ENCODE data around the gene RAPGEF5.

RAPGEF5 gene

DNA sequence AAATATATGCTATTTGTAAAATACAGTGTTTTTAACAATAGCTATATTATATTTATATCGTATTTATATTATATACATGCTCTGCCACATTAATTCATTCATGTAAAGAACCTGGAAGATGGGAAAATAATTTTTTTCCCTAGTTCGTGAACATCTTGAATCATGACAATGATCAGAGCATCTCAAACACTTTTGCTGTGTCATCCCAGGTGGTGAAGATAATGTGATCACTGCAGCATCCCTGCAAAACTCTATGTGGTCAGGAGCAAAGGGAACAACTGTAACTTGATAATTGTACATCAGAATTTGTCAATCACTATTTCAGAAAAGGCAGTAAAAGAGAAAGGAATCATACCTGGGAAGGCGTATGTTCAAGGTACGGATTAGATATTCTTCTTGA, 39.3 kb downstream of the RAPGEF5 start:
- in situ Hi-C loops (cut with MboI; ENCODE audit: low sequenced_read_pairs), result no loop called here

DNA sequence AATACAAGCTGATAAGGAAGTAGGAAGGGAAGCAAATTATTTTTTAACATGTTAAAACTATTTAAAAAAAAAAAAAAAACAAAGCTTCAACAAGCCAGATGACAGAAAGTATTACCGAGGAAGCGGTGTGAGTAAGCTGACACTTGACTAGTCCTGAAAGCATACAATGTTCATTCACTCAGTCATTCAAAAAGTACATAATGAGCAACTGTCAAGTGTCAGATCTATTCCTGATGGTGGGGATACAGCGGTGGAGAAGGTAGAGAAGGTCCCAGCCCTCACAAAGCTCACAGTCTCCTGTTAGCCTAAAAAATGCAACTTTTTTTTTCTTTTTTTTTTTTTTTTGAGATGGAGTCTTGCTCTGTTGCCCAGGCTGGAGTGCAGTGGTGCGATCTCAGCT, 40.0 kb downstream of the RAPGEF5 start:
- in situ Hi-C loops (cut with MboI; ENCODE audit: low sequenced_read_pairs), result no loop called here

DNA sequence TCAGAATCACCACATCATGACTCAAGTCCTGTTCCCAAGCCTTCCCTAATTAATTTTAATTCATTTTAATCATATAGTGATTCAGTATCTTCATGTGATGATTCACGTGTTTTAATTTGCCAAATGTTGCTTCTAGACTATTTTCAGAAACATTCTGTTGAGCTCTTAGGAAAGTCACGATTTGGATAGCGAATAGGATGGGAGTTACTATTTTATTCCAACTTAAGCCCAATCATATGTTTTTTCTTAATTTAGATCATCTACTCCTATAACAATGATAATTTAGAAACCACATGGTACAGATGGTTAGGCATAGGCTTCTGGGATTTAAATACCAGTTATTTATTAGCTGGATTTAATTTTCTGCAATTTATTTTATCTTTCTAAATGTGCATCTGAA, 49.1 kb downstream of the RAPGEF5 start:
- in situ Hi-C loops (cut with MboI; ENCODE audit: low sequenced_read_pairs), result no loop called here

DNA sequence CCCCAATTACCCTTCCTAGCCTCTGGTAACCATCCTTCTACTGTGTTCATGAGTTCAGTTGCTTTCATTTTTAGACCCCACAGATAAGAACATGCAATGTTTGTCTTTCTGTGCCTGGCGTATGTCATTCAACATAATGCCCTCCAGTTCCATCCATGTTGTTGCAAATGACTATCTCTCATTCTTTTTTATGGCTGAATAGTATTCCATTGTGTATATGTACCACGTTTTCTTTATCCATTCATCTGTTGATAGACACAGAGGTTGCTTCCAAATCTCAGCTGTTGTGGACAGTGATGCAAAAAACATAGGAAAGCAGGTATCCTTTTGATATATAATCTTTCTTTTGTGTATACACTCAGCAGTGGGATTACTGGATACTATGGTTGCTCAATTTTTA, 51.2 kb downstream of the RAPGEF5 start:
- in situ Hi-C loops (cut with MboI; ENCODE audit: low sequenced_read_pairs), result no loop called here

DNA sequence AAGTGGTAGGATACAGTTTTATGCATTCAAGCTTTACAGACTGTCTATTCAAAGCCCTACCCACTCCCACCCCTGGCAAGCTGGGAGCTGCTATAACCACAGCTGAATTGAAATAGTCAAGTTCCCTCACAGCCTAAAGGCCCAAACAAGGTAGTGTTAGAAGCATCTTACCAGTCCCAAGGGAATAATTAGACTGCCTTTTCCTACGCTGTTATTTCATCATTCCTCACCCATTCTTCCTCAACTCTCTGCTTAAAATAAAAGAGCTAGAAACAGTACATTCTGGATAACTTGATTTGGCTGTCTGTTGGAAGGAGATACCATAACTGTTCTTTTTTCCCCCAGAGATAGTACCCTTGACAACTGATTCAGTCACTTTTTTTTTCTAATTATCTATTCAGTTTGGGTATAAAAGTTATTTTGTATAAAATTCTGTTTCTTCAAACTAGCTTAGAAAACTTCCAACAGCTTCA, 54.0 kb downstream of the RAPGEF5 start:
- in situ Hi-C loops (cut with MboI; ENCODE audit: low sequenced_read_pairs), result no loop called here

DNA sequence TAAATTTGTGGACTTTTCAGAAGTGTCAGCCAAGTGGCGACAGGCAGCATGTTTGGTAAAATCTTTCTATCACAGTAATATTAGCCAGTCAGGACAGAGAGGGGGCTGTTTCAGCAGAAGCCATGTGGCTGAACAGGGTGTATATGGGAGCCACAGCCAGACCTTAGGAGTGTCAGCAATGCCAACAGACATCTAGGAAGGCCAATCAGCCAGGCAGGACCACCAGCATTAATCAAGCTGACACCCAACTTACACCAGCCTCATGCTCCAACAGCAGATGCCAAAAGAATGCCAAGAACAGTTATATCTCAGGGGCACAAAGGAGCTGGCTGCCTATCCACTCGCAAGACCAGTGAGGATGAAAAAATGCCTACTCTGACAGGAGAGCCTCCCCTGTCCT, 54.8 kb downstream of the RAPGEF5 start:
- in situ Hi-C loops (cut with MboI; ENCODE audit: low sequenced_read_pairs), result no loop called here

DNA sequence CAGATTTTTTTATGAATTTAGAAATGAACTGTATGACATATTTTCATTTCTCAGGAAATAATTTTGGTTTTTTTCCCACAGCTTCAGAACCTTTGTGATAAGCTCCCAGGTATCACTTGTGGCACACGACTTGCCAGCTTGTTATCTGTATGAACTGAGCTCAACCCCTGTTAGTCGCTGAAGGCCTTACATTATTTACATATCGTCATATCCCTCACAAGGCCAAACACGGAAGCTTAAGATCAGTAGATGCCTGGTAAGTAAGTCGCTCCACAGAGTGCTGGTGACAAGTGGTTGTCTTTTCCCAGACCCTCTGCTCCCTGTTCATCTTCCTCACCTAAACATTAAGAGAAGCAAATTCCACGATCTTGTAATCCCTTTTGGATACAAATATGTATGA, 55.2 kb downstream of the RAPGEF5 start:
- in situ Hi-C loops (cut with MboI; ENCODE audit: low sequenced_read_pairs), result no loop called here

DNA sequence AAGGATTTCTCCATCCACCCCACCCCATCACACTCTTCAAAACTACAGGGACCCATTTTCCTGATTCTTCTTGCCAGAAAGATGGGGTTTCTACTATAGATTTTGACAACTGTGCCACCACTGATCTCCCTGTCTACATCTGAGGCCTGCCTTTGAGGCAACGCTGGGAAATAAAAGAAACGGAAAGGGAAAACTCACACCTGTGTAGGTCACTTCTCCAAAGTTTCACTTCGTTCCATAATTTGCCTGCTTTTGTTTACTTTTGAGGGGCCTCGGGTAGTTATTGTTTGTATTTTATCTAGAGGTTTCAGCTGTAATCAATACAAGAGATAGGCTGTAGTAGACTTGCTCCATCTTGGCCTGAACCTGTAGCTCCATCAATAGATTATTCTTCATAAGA, 56.1 kb downstream of the RAPGEF5 start:
- in situ Hi-C loops (cut with MboI; ENCODE audit: low sequenced_read_pairs), result no loop called here

DNA sequence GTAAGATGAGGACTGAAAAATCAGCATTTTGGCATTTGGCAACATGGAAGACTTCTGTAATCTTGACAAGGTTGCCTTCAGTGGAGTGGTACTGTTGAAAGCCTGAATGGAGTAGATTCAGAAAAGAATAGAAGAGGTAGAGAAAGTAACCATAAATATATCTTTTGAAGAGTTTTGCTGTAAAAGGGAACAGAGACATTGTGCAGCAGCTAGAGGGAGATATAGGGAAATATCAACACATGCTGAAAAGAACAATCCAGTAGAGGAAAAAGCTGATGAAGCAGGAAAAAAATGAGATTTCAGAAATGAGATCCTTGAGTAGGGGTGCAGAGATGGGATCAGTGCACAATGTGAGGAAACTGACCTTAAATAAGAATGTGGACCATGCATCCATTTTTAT, 60.0 kb downstream of the RAPGEF5 start:
- in situ Hi-C loops (cut with MboI; ENCODE audit: low sequenced_read_pairs), result no loop called here

DNA sequence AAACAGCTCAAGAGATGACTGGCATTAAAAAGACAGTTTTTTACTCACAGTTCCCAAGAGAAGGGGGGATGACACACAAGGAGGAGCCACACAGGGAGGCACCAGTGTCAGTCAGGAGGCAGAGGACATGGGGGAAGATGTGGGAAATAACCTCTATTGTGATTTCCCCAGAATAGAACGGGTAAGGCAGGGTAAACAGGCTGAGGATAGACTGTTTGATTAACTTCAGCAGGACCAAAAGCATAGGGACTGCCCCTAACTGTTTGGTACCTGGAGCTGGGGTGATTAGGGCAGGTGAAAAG, 60.7 kb downstream of the RAPGEF5 start:
- in situ Hi-C loops (cut with MboI; ENCODE audit: low sequenced_read_pairs), result no loop called here

DNA sequence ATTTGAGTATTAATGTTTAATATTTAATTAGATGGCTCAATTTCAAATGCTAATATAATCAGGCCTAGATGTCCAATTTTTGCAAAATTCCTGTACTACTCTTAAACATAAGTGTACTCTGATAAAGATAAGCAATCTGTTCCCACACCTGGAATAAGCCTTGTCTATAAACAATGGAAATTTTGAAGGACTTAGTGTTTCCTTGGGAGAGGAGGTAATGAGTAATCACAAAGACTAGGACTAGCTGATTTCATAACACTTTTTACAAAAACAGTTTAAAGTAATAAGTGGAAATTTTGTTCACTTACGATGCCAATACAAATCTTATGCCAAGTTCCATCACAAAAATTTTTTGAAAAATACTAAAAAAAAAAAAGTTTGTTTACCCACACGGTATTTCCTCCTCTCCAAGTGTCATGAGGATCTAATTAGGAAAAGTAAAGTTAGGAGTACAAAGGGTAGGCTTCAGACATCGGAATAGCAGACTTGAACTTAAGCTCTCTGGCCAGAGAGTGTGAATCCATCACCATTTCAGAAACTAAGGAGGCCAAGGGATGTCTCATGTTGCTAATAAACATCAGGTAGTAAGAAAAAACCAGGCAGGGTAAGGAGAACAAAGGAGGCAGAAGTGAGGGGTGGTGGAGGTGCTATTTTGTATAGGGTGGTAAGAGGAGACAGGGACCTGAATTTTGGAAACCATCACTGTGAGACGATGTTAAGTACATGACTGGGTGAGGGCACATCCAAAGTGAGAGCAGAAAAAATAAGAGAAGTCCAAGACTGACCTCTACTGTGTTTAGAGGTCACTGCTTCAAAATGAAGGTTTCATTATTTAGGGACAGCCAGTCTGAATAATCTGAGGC, 61.3 kb downstream of the RAPGEF5 start:
- in situ Hi-C loops (cut with MboI; ENCODE audit: low sequenced_read_pairs), result no loop called here

DNA sequence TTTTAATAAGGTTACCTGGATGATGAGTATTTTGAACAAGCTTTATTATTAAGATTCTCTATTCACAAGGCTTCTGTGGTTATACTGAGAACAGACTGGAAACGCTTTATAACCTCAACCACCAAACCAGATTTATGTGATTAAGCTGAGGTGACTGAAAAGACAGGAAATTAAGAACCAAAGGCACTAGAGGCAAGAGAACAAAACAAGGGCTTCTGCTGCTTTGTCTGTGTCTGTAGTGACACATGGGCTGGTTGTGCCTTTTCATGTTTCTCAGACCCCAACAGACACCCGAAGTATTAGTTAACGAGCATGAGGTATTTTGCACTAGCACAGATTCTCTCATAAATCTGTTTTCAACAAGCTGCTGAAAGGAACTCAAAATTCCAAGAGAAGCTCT, 64.4 kb downstream of the RAPGEF5 start:
- in situ Hi-C loops (cut with MboI; ENCODE audit: low sequenced_read_pairs), result no loop called here

DNA sequence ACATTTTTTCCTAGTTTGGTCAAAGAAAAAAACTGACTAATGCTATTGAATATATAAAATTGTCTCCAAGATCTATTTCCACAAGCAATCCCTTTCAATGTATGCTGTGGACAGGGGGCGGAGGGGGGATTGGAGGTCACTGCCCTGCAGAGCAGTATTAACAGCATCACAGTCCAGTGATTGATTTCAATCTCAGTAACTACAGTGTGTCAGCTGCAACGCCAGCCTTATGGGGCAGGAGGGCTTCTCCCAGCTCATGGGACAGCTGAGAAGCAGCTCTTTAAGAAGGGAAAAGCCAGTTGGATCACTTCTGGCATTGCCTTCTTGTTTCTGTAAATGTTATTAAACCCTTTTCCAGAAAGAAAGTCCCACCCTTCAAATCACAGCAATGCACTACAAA, 65.0 kb downstream of the RAPGEF5 start:
- in situ Hi-C loops (cut with MboI; ENCODE audit: low sequenced_read_pairs), result no loop called here

DNA sequence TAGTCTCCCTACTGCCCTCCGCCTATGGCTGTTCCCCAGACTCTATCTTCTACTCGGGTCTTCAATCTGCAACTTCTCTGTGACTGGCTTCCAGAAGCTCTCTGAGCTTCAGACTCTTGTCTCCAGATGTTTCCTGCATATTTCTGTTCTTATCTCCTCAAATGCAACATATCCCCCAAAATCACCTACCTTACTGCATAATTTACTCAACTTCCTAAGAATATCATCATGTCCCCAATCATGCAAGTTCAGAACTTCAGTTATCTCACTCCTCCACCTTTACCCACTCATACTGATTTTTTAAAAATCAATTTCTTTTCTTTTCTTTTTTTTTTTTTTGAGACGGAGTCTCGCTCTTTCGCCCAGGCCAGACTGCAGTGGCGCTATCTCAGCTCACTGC, 68.8 kb downstream of the RAPGEF5 start:
- in situ Hi-C loops (cut with MboI; ENCODE audit: low sequenced_read_pairs), result no loop called here

DNA sequence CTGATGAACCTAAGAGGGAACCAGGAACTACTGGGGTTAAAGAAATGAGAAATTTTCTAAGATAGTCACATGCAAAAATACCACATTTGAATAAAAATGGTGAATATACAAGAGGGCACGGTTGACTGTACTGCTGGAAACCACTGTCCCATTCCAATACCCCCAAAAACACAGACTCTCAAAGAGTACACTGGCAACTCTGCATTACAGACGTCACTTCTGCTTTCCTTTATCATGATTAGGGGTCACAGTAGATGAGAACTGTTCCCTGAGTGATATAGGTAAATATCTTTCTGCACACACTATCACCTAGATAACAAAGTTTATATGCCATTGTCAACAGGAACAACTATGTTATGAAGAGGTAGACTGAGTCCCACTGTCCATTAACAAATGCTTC, 69.5 kb downstream of the RAPGEF5 start:
- in situ Hi-C loops (cut with MboI; ENCODE audit: low sequenced_read_pairs), result no loop called here

DNA sequence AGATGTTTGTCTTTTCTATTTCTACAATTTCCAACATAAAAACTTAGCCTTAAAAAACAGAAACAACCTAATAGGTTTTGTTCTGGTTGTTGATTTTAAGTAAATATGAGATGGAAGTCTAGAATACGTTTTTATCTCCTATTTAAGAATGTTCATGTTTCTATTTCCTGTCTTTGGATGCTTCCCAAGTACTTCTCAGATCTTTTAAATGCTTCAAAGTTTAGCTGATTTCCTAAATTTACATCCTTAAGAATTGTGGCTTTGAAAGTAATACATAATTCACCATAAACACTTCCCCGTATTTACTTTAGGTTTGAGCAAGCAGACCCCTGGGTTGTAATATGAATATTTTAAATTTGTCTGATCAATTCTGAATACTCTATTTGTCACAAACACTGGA, 70.5 kb downstream of the RAPGEF5 start:
- in situ Hi-C loops (cut with MboI; ENCODE audit: low sequenced_read_pairs), result no loop called here

DNA sequence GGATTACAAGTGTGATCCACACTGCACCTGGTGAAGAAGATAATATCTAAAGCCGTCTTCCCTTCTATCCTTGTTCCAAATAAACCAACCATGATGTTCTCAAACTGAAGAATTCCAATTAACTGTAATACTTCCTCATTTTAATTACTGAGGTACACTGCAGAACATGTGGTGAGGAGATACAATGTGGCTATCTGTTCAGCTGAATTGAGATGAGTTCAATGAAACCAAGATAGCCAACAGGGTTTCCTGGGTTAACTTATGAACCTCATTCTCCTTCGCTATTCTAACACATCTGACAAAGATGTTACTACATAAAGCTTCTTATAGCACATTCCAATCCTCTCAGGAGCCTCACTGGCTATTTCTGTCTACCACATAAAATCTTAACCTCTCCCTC, 75.5 kb downstream of the RAPGEF5 start:
- in situ Hi-C loops (cut with MboI; ENCODE audit: low sequenced_read_pairs), result no loop called here

DNA sequence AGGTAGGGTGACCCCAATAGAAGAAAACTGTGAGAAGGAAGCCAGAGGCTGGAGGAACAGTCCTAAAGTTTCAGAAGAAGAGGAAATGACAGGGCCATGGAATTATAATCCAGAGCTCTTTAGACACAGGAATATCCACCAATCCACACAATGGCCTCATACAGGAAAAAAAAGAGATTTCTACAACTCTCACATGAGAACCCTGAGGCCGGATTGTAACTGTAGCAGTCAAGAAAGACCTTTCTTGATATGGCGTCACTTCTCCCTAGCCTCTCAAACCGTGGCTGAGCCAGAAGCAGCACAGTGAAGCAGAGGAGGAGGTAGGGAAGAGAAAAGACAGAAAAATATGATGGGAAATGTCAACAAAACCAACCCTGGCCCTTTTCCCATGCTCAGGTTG, 76.9 kb downstream of the RAPGEF5 start:
- in situ Hi-C loops (cut with MboI; ENCODE audit: low sequenced_read_pairs), result no loop called here

DNA sequence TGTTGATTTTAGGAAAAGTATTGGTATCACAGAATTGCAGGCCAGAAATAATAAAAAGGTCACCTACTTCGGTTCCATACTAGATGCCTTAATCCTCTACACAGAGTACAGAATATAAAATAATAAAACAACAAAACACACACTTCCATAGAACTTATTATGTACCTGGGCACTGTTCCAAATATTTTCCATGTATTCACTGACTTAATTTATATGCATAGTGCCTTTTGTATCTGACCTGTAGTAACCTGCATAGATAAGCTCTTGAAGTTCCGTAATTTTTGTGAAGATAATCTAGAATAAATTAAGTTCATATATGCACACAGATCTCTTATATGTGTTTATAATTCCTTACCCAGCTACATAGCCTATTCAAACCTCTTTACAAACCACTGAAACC, 78.3 kb downstream of the RAPGEF5 start:
- in situ Hi-C loops (cut with MboI; ENCODE audit: low sequenced_read_pairs), result no loop called here

DNA sequence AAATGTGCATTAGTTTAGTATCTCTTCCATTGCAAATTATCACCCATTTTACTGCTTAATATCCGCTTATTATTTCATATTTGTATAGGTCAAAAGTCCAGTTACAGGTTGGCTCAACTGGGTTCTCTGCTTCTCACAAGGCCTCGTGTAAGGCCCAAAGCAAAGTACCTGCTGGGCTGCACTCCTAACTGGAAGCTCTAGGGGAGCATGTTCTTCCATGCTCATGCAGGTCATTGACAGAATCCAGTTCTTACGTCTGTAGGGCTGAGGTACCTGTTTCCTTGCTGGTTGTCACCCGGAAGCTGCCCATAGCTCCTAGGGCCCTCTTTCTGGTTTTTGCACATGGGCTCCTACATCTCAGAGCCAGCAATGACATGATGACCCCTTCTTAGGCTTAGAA, 79.6 kb downstream of the RAPGEF5 start:
- in situ Hi-C loops (cut with MboI; ENCODE audit: low sequenced_read_pairs), result no loop called here

DNA sequence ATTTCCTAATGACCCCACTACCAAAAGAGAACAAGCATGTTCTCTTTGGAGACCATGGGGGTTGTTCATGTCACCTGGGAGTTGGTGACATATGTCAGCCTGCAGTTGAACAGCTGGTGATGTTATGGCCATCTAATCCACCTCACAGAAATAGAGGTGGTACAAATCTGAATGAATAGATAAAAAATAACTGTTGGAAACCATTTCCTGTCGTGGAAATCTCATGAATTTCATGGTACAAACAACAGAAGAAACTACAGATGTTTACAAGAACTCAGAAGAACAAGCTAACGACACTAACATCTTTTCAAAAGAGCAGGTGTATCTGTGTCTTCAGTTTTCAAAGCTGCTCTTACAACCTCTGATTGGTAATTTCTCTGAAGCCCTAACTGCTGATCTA, 81.3 kb downstream of the RAPGEF5 start:
- in situ Hi-C loops (cut with MboI; ENCODE audit: low sequenced_read_pairs), result no loop called here

DNA sequence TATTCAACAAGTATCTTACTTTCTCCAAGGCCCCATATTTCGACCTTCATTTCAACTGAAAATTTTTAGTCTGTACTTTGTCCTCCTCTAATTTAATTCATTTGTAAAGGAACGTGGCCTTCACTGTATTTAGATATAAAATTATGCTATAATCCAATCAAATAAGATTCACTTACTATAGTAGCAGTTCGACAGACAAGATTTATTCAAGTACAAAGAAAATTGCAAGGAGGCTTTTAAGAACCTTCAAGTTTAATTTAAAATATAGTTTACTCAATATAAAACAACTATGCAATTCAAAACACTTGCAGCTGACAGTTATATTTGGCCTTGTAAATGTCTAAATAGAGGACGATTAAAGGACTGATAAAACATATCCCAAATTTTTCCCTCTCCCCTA, 85.6 kb downstream of the RAPGEF5 start:
- in situ Hi-C loops (cut with MboI; ENCODE audit: low sequenced_read_pairs), result no loop called here

DNA sequence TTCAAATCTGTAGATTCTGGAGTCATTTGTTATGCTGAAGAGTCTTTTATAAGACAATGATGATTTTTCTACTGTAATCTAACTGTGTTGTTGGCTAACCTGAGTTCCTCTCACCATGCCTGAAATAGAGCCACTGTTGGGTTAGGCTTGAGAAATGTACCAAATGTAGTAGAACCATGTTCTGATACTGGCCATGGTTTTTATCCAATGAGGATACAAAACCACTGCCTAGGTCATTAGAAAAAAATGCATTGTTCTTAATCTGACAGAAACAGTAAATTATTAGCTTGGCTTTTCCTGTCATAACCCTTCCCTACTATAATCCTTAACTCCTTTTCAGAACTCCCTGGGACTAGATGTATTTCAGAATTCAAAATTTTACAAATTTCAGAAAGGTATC, 86.6 kb downstream of the RAPGEF5 start:
- in situ Hi-C loops (cut with MboI; ENCODE audit: low sequenced_read_pairs), result no loop called here
